ENCODE results near the gene CCNF. TPM values are rescaled to one million over a fixed set of nuclear protein-coding genes. Genes with fewer than 3 reads are reported as not detected.

CCNF gene
- total and polyA plus RNA-seq, 9 of the 15 experiments (the other 6 are each of a cell fraction or from before 2014, with no cell fraction given): 4.1 to 70.1 (median 29.5) TPM

DNA sequence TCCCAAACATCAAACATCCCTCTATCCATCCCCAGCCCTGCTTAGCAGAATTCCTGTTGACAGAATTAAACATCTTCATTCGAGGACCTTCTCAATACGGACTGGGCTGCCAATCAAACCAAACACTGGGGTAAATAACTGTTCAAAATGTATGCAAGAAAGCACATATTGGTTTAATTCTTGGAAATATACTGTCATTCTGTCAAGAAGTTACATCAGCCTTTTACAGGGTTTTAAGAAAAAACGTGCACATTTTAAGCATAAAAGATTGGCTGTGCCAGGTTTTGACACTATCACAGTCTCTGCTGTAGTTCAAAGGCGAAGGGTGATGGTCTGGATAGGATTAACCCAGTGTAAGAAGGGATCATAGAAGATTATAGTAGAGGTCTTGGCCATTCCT is 25.1 kb upstream of the CCNF start (continued):
- TF ChIP-seq FOXK2 (conservative IDR thresholded peaks at IDR 0.05 in 1 of 2, IDR thresholded peaks at IDR 0.05 in 1 of 2; ENCODE audit: low read depth in 2 of 2) (no peak), NFIC (IDR thresholded peaks at IDR 0.05) (no peak), CEBPG (CRISPR knock-in tag; IDR thresholded peaks at IDR 0.05) (peak; percentile 69; the same call in 1 of the 2 replicates), CEBPG (tag; conservative IDR thresholded peaks at IDR 0.05 in 1 of 2, IDR thresholded peaks at IDR 0.05 in 1 of 2) (peak in 1 of 2 experiments; percentile 89; a peak in 2 of 4 replicates), SMARCA5 (IDR thresholded peaks at IDR 0.05) (no peak), STAT5A (IDR thresholded peaks at IDR 0.05; ENCODE audit: borderline replicate concordance, low read length) (no peak), ZNF778 (CRISPR knock-in tag; IDR thresholded peaks at IDR 0.05) (no peak), CSDE1 (IDR thresholded peaks at IDR 0.05) (no peak), MYC (IDR thresholded peaks at IDR 0.05; ENCODE audit: low read depth, low read length) (peak; percentile 34; the same call in 1 of the 2 replicates), MYC (CRISPR knock-in tag; IDR thresholded peaks at IDR 0.05; ENCODE audit: borderline replicate concordance, low read depth) (no peak), MECOM (CRISPR knock-in tag; IDR thresholded peaks at IDR 0.05) (no peak), SMAD4 (CRISPR knock-in tag; conservative IDR thresholded peaks at IDR 0.05) (0 out of 2 replicates have a peak, but pooled peaks have one; percentile 18), RBM17 (IDR thresholded peaks at IDR 0.05; ENCODE audit: borderline replicate concordance, low read depth, low read length) (no peak), NFRKB (IDR thresholded peaks at IDR 0.05; ENCODE audit: low read depth) (no peak), ASH1L (IDR thresholded peaks at IDR 0.05; ENCODE audit: borderline replicate concordance, low read depth, partially characterized antibody) (no peak), CREB1 (IDR thresholded peaks at IDR 0.05) (no peak), CREB1 (CRISPR knock-in tag; IDR thresholded peaks at IDR 0.05) (no peak), ZNF584 (CRISPR knock-in tag; IDR thresholded peaks at IDR 0.05; ENCODE audit: low read depth) (no peak), HMG20A (CRISPR knock-in tag; conservative IDR thresholded peaks at IDR 0.05) (no peak), HNRNPUL1 (IDR thresholded peaks at IDR 0.05; ENCODE audit: low read length) (no peak), SRSF7 (optimal IDR thresholded peaks at IDR 0.05; ENCODE audit: low read depth, low read length) (no peak), BHLHE40 (IDR thresholded peaks at IDR 0.05; ENCODE audit: low read length) (no peak), SMAD1 (IDR thresholded peaks at IDR 0.05; ENCODE audit: low read depth, low read length, partially characterized antibody) (no peak)
- TF ChIP-seq, protein P1, sequence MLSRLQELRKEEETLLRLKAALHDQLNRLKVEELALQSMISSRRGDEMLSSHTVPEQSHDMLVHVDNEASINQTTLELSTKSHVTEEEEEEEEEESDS (CRISPR knock-in tag; IDR thresholded peaks at IDR 0.05): no peak
- TF ChIP-seq, protein P2, sequence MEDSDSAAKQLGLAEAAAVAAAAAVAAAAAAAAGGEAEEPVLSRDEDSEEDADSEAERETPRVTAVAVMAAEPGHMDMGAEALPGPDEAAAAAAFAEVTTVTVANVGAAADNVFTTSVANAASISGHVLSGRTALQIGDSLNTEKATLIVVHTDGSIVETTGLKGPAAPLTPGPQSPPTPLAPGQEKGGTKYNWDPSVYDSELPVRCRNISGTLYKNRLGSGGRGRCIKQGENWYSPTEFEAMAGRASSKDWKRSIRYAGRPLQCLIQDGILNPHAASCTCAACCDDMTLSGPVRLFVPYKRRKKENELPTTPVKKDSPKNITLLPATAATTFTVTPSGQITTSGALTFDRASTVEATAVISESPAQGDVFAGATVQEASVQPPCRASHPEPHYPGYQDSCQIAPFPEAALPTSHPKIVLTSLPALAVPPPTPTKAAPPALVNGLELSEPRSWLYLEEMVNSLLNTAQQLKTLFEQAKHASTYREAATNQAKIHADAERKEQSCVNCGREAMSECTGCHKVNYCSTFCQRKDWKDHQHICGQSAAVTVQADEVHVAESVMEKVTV (CRISPR knock-in tag; IDR thresholded peaks at IDR 0.05): no peak
- TF ChIP-seq, protein P3, sequence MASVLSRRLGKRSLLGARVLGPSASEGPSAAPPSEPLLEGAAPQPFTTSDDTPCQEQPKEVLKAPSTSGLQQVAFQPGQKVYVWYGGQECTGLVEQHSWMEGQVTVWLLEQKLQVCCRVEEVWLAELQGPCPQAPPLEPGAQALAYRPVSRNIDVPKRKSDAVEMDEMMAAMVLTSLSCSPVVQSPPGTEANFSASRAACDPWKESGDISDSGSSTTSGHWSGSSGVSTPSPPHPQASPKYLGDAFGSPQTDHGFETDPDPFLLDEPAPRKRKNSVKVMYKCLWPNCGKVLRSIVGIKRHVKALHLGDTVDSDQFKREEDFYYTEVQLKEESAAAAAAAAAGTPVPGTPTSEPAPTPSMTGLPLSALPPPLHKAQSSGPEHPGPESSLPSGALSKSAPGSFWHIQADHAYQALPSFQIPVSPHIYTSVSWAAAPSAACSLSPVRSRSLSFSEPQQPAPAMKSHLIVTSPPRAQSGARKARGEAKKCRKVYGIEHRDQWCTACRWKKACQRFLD (CRISPR knock-in tag; IDR thresholded peaks at IDR 0.05): no peak
- TF ChIP-seq, protein P4, sequence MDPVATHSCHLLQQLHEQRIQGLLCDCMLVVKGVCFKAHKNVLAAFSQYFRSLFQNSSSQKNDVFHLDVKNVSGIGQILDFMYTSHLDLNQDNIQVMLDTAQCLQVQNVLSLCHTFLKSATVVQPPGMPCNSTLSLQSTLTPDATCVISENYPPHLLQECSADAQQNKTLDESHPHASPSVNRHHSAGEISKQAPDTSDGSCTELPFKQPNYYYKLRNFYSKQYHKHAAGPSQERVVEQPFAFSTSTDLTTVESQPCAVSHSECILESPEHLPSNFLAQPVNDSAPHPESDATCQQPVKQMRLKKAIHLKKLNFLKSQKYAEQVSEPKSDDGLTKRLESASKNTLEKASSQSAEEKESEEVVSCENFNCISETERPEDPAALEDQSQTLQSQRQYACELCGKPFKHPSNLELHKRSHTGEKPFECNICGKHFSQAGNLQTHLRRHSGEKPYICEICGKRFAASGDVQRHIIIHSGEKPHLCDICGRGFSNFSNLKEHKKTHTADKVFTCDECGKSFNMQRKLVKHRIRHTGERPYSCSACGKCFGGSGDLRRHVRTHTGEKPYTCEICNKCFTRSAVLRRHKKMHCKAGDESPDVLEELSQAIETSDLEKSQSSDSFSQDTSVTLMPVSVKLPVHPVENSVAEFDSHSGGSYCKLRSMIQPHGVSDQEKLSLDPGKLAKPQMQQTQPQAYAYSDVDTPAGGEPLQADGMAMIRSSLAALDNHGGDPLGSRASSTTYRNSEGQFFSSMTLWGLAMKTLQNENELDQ (CRISPR knock-in tag; IDR thresholded peaks at IDR 0.05; ENCODE audit: borderline replicate concordance): no peak

Measured in K562 (cell line).